GM21360 (cell line): ENCODE measurements around the gene CACNA1C.

Experiments used
- ATAC-seq: cut with Tn5 transposase; IDR thresholded peaks from one replicate; pipeline ENCODE4 v1.9.1; 2021; ENCODE audit warnings: mild to moderate bottlenecking, moderate library complexity; ENCODE audit not compliant: unreplicated experiment

CACNA1C gene

GRCh38 chr12:2351161-2351560 is 298.4 kb downstream of the CACNA1C start:
- ATAC-seq = no peak

DNA sequence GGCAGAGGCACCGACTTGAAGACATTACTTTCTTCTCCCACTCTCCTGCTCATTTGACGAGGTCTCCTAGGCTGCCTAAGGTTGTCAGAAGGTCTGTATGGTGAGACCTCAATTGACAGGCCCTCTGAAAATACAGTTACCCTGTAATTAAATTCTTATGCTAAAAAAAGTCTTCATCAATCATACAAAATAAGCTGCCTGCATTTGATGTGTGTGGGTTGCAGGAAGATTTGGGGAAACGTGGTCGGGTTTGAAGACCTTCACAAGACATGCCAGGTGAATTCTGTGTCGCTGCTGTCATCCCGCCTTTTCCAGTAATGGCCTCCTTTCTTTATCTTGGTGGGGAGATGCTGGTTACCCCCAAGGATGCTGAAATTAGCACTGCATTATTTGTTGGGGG is 299.4 kb downstream of the CACNA1C start:
- no peak for ATAC-seq

DNA sequence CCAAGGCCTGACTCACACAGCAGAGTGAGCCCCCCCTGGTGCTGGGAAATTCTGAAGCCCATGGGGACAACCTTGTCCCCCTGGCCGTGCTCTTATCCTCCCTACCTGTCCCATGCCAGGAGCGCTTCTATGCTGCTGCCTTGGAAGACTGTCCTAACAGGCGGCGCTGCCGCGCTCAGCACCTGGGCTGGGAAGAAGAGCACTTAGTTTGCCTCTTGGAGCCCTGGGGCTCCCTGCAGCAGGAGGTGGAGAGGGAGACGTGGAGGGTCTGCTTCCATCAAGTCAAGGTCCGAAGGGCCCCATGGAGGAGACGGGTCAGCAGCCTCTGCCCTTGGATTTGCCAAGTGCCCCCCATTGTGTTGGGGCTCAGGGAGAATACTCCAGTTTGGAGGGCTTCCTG is 300.5 kb downstream of the CACNA1C start:
- no peak for ATAC-seq

- ATAC-seq = no peak
These were observed 300.9 kb downstream of the CACNA1C start for GRCh38 chr12:2353691-2354090.

DNA sequence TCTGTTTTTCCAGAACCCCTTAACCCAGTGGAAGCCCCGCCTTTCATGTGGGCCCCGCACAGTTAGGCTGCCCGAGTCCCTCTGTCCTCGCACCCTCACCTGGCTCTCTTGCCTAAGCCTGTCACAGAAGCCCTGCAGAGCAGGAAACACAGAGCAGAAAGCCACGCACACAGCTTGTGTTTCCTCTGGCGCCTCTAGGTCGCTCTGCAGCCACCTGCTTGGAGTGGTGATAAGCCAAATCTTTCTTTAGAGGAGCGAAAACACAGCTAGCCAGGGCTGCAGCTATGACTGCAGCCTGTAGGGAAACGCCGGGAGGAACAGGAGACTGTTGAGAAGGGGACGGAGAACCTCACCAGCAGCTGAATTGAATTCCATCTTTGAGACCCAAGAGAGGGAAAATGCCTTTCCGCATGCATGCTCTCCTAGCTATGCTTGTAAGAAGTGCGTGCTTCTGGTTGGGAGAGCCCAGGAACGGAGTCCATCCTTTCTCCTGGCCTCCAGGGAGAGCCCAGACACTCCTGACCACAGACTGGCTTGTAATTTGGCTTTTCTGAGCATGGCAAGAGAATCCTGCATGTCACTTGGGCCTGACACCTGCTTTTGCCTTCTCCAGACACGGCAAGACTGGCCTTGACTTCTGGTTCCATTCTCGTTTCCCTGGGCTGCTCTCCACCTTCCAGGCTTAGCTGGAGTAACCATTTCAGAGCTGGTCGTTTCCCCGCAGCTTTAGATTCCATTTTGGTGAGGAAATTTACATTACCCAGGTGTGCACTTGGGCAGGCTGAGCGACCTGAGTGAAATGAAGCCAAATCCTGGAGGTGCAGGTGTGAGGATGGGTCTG is 301.6 kb downstream of the CACNA1C start:
- no peak for ATAC-seq

- ATAC-seq = no peak
These were observed 302.4 kb downstream of the CACNA1C start for GRCh38 chr12:2355198-2355597.

DNA sequence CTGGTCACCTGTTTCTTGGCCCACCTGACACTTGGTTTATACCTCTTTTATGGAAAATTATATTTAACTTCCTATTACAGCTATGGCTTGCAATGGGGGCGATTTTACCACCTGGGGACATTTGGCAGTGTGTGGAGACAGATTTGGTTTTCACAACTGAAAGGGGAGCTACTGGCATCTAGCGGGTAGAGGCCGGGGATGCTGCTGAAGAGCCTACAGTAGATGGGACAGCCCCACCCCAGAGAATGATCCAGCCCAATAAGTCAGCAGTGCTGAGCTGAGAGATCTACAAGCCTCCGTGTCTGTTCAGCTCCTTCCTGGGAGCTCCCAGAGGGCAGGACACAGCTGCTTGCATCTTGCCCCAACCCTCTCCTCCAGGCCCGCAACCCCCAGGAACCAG is 302.8 kb downstream of the CACNA1C start:
- no peak for ATAC-seq

- no peak for ATAC-seq
These were observed 303.9 kb downstream of the CACNA1C start for GRCh38 chr12:2356601-2357125.

- ATAC-seq = no peak
These were observed 306.3 kb downstream of the CACNA1C start for GRCh38 chr12:2358986-2359658.

GRCh38 chr12:2359725-2360629 is 307.2 kb downstream of the CACNA1C start:
- ATAC-seq = no peak

- ATAC-seq = no peak
These were observed 307.9 kb downstream of the CACNA1C start for GRCh38 chr12:2360630-2361170.

DNA sequence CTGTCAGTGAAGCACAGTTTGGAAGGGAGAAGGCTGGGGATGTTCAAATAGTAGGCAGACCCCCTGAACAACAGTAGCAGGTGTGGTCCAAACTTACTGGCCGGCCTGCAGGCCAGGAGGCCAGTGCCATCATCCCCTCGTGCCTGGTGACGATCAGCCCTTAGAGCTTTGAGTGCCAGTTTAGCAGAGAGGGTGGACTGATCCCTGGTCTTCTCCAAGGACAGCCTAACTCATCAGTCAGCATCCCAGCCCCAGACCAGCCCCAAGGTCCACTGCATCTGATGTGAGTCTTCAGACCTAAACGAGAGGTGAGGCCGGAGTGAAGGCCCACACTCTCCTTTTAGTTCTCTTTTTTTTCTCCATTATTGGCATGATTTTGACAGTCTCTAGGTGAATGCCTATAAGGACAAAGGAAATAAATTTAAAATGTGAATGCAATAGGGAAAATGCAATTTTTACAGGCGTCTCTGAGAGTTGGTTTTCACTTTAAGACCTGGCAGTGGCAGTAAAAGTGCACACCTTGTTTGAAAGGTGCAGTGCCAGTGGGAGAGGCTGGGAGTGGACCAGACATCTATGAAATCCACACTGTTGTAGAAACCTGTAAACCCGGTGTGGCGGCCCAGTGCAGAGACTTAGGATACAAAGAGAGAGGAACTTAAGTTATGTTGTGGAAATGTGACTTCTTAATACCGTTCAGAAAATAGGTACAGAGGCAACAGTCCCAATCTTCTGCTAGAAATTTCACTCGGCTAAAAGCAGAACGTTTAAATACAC is 311.2 kb downstream of the CACNA1C start:
- ATAC-seq = no peak

DNA sequence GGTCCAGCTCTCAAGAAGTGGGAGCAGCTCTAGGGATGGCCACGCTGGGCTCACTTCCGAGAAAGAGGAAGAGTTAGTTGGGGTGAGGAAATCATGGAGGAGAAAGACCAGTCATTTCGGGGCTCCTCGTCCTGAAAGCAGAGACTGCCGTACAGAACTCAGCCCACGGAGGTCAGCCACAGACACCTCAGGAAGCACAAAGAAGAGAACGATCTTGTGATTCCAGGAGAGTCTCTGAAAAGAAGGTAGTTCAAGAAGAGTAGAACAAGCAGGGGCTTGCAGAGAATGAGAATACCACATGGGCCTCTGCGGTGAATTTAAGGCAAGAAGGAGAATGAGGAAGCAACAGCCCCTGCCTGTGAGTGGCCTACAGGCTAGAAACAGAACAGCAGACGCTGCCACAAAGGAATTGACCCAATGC is 311.9 kb downstream of the CACNA1C start:
- ATAC-seq = no peak

- ATAC-seq = no peak
These were observed 313.9 kb downstream of the CACNA1C start for GRCh38 chr12:2366711-2367110.

- no peak for ATAC-seq
These were observed 319.4 kb downstream of the CACNA1C start for GRCh38 chr12:2372178-2372577.

GRCh38 chr12:2372735-2373134 is 319.9 kb downstream of the CACNA1C start:
- no peak for ATAC-seq

- no peak for ATAC-seq
These were observed 320.5 kb downstream of the CACNA1C start for GRCh38 chr12:2373307-2373706.

DNA sequence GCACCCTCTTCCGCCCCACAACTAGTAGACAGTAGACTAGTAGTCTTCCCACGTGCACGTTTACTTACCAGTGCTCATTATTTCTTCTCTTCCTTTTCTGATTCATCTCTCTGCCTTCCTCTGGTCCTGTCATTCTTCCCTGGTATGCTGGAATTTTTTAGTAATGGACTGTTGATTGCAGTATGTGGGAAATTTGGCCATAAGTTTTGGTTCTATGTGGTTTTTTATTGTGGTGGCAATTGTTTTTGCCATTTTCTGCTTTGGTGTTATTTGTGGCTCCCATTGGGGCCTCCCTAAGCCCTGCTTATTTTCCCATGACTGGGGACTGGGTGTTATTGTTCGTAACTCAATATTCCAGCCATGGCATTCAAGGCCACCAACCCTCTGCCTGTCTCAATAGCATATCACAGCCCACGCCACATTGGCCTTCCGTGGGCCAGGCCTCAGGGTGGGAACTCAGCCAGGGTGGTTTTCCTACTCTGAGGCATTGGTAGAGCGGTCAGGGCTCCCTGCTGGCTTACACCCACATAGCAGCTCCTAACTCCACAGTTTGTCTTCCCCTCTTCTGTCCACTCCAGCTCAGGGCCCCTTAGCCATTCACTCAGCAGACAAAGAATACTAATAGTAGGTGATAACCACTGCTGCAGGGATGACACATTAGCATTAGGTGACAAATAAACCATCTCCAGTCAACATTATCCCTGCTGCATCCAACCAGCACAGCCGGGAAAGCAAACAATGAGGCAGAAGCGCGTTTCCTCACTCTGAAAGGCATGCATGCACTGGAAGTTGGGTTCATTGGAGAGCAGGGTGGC is 321.5 kb downstream of the CACNA1C start:
- no peak for ATAC-seq

DNA sequence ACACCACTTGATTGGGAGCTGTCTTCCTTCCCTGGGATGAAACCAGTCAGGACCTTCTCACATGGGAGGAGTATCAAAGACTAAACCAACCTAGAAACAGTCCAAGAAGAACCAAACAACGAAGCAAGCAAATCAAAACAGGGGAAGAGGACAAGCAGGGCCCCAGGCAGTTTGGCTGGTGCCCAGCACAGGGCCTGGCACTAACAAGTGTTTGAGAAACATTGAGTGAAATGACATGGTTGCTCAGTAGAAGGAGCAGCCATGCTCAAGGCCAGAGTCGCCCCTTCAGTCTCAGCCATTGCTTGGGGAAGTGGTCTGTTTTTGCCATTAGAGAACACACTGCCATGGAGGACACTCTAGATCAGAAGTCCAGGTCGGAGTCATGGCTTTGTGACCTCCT is 323.1 kb downstream of the CACNA1C start:
- ATAC-seq = no peak
